H1 (cell line): ENCODE data around the gene GTPBP6. TPM values are rescaled to one million over a fixed set of nuclear protein-coding genes. Genes with fewer than 3 reads are reported as not detected.

Experiments used
- ASH2L ChIP-seq: fragments of 200-600, 300-600 bp; sonication (generic); IDR thresholded peaks from one replicate; pipeline ENCODE4 v1.7.1; 2017; ENCODE audit warnings: low read length
- BRCA1 ChIP-seq: IDR thresholded peaks from 2 replicates; pipeline ENCODE4 v1.6.1; 2012; ENCODE audit warnings: low read depth, low read length, improper control_type of control experiment
- MAFK ChIP-seq: IDR thresholded peaks from 2 replicates; pipeline ENCODE4 v1.6.1; 2012; ENCODE audit warnings: low read depth, mild to moderate bottlenecking, improper control_type of control experiment, low read length
- SP1 ChIP-seq: IDR thresholded peaks from 2 replicates; pipeline ENCODE4 v1.6.1; 2011; ENCODE audit warnings: low read depth, low read length
- YY1 ChIP-seq: IDR thresholded peaks from 2 replicates; pipeline ENCODE4 v1.6.1; 2011; ENCODE audit warnings: low read depth, mild to moderate bottlenecking, low read length
- polyA plus RNA-seq, 7 experiments: library from polyadenylated mRNA; depleted of rRNA in 3 of 7; stranded (reverse) in 5 of 7; unstranded in 2 of 7; fragments of >200 nt in 5 of 7; fragments of 200-250 nt in 2 of 7; gene quantifications; 1 replicate in 5 of 7; 2 replicates in 1 of 7; 4 replicates in 1 of 7; pipeline versions ENCODE4 v1.2.1 to v1.2.3, GENCODE V29; 2011 to 2013; ENCODE audit warnings: missing spikeins in 2 of 7, mixed read lengths in 2 of 7
- total RNA-seq: library from RNA; stranded (reverse); fragmentation: NEBNext Ultra II Directional; extraction: Animal tissue kit (Norgen Biotek cat#: 25700); gene quantifications from 2 replicates; pipeline ENCODE4 v1.2.1, GENCODE V29; 2021
- TF ChIP-seq, protein P1 (sequence below): IDR thresholded peaks from 2 replicates; pipeline ENCODE4 v1.6.1; 2011; ENCODE audit warnings: low read length, improper control_type of control experiment

The GTPBP6 gene
- total and polyA plus RNA-seq, 2 of the 8 experiments (the other 6 are each of a cell fraction or from before 2014, with no cell fraction given): 33.9 to 57.1 TPM

DNA sequence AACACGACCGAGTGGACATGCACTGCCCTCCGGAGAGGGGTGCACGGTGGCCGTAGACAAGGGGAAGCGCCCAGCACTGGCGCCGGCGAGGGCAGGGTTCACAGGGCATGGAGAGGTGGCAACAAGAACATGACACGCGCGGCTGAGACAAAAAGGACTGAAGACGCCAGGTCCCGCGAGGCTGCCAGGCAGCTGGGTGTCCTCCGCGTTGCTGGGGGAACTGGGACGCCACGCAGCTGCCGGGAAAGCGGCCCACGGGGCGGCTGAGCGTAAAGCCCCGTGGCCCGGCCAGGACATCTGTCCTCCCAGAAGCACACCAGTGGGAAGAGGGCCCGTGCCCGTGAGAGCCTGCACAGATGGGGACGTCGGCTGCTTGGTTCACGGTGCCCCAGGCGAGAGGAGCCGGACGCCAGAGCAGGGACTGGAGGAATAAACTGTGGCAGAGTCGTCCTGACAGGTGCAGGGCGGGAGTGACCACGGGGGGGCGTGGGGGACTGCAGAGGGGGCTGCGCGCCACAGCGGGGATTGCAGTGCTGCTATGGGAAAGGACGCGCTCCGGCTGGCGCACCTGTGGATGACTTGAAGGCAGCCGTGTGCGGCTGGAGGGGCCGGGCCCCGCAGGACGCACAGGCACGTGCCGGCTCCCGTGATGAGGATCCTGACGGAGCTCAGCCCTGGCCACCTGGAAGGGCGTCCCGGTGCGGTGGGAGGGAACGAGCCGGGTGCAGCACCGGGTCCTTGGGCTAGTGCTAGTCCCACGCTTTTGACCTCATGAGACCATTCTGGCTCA, 32.1 kb upstream of the GTPBP6 start (continued):
- TF ChIP-seq, protein P1, sequence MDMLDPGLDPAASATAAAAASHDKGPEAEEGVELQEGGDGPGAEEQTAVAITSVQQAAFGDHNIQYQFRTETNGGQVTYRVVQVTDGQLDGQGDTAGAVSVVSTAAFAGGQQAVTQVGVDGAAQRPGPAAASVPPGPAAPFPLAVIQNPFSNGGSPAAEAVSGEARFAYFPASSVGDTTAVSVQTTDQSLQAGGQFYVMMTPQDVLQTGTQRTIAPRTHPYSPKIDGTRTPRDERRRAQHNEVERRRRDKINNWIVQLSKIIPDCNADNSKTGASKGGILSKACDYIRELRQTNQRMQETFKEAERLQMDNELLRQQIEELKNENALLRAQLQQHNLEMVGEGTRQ: no peak
- no peak for TF ChIP-seq MAFK
- no peak for TF ChIP-seq YY1
- TF ChIP-seq SP1: no peak
- no peak for TF ChIP-seq ASH2L
- no peak for TF ChIP-seq BRCA1
